Gastrocnemius medialis (tissue), 4 donors: Measurements from ENCODE around the gene ACAD10. TPM values are rescaled to one million over a fixed set of nuclear protein-coding genes. Genes with fewer than 3 reads are reported as not detected.

Experiments
- ATAC-seq, 2 donors: fragments of 150-250 bp; one replicate each; pipeline ENCODE4 v1.9.1; 2016
- DNase-seq, 2 donors: peaks; one replicate each; pipeline ENCODE4 v3.0.0-alpha.2; 2019
- H3K27ac ChIP-seq, 4 donors: fragments of 200-600 bp; sonication (generic); 1 replicate in 1 of 4; 2 replicates in 3 of 4; pipeline ENCODE4 v1.5.1; 2016 to 2018; ENCODE audit warnings: mild to moderate bottlenecking in 2 of 4, moderate library complexity in 1 of 4
- H3K27me3 ChIP-seq, 3 donors: fragments of 200-600 bp; sonication (generic) in 2 of 3; 1 replicate in 1 of 3; 2 replicates in 2 of 3; pipeline versions ENCODE4 v1.5.1 to v1.6.0; 2016 to 2019; ENCODE audit warnings: mild to moderate bottlenecking in 1 of 3, moderate library complexity in 1 of 3
- H3K36me3 ChIP-seq, 2 donors: fragments of 200-600 bp; sonication (generic) in 1 of 2; one replicate each; pipeline ENCODE4 v1.5.1; 2017 to 2018
- H3K4me1 ChIP-seq, 2 donors: fragments of 200-600 bp; sonication (generic) in 1 of 2; one replicate each; pipeline ENCODE4 v1.5.1; 2016 to 2017; ENCODE audit warnings: mild to moderate bottlenecking in 2 of 2
- H3K4me3 ChIP-seq, 4 donors: fragments of 200-600 bp; sonication (generic) in 3 of 4; 1 replicate in 1 of 4; 2 replicates in 3 of 4; pipeline ENCODE4 v1.5.1; 2016 to 2019; ENCODE audit warnings: mild to moderate bottlenecking in 2 of 4
- H3K9me3 ChIP-seq, 3 donors: fragments of 200-600 bp; sonication (generic) in 2 of 3; 1 replicate in 1 of 3; 2 replicates in 2 of 3; pipeline ENCODE4 v1.5.1; 2016 to 2019
- CTCF ChIP-seq, 5 experiments: fragments of 450-650 bp in 3 of 5; fragments of 200-600 bp in 2 of 5; sonication (generic) in 2 of 5; IDR thresholded peaks in 4 of 5; conservative IDR thresholded peaks in 1 of 5; 1 replicate in 4 of 5; 2 replicates in 1 of 5; pipeline ENCODE4 v1.5.1; 2016 to 2019; ENCODE audit warnings: antibody characterized with exemption in 5 of 5, mild to moderate bottlenecking in 3 of 5, moderate library complexity in 3 of 5
- POLR2A ChIP-seq, 2 donors: fragments of 450-650 bp; IDR thresholded peaks; one replicate each; pipeline ENCODE4 v1.6.1; 2017; ENCODE audit warnings: antibody characterized with exemption in 2 of 2, mild to moderate bottlenecking in 2 of 2, moderate library complexity in 2 of 2
- in situ Hi-C, 4 donors: fragments of 200-750 bp; cut with MboI; loops; one replicate each; pipeline versions ENCODE4 v1.15.0 to v1.8.0; 2017; ENCODE audit warnings: low sequenced_read_pairs in 4 of 4
- intact Hi-C: fragments of 100-400 bp; cut with DNase I; formaldehyde crosslinking; loops from one replicate; pipeline ENCODE4 v1.15.1; 2023; ENCODE audit warnings: low total_unique reads
- total RNA-seq, 4 donors: library from RNA; depleted of rRNA; stranded (reverse); fragments of >200 nt; gene quantifications; one replicate each; pipeline versions ENCODE4 v1.1.0 to v1.2.3, GENCODE V29; 2016

Gene ACAD10
- total RNA-seq, 4 donors from 2014 or later, result 8.3 to 12.6 (median 11.7) TPM

GRCh38 chr12:111798182-111798581 lies 112.3 kb downstream of the ACAD10 start:
- H3K4me3 ChIP-seq, result no peak overlapping the region
- in situ Hi-C loops (loop anchor here in 1 of 4 donors (5.0 kb wide), 1 partner anchor 41 kb away; no protein-coding TSS in a partner anchor), intact Hi-C loops (no loop called here)
- DNase-seq, result no peak
- H3K27ac ChIP-seq, result peak overlapping the region in 2 of 4 donors; percentile 27 to 36
- no peaks in the 10 kb centered on the region for H3K9me3 ChIP-seq
- H3K36me3 ChIP-seq, result peaks cover 0 to 74% of the 10 kb centered on the region in 2 donors
- no peaks in the 10 kb centered on the region for H3K27me3 ChIP-seq
- H3K4me1 ChIP-seq, result no peaks in the 10 kb centered on the region
- ATAC-seq, result no peak
- no peak for TF ChIP-seq CTCF (IDR thresholded peaks at IDR 0.05 in 4 of 5, conservative IDR thresholded peaks at IDR 0.05 in 1 of 5)
- no peak for TF ChIP-seq POLR2A (IDR thresholded peaks at IDR 0.05)

GRCh38 chr12:111799758-111800157 lies 113.9 kb downstream of the ACAD10 start:
- Histone ChIP-seq H3K4me1 (no peaks in the 10 kb centered on the region), H3K9me3 (no peaks in the 10 kb centered on the region), H3K27me3 (no peaks in the 10 kb centered on the region), H3K4me3 (no peak overlapping the region), H3K27ac (peak overlapping the region in 1 of 4 donors; percentile 13), H3K36me3 (peaks cover 0 to 61% of the 10 kb centered on the region in 2 donors)
- no peak for TF ChIP-seq CTCF (IDR thresholded peaks at IDR 0.05 in 4 of 5, conservative IDR thresholded peaks at IDR 0.05 in 1 of 5)
- no peak for TF ChIP-seq POLR2A (IDR thresholded peaks at IDR 0.05)
- intact Hi-C loops (no loop called here), in situ Hi-C loops (loop anchor here in 1 of 4 donors (5.0 kb wide), 1 partner anchor 42 kb away; no protein-coding TSS in a partner anchor)
- no peak for ATAC-seq
- DNase-seq, result no peak

- no peaks in the 10 kb centered on the region for H3K27me3 ChIP-seq
- H3K4me3 ChIP-seq, result no peak overlapping the region
- no peak for DNase-seq
- H3K9me3 ChIP-seq, result no peaks in the 10 kb centered on the region
- no peak for ATAC-seq
- TF ChIP-seq CTCF (IDR thresholded peaks at IDR 0.05 in 4 of 5, conservative IDR thresholded peaks at IDR 0.05 in 1 of 5), result no peak
- TF ChIP-seq POLR2A (IDR thresholded peaks at IDR 0.05), result no peak
- no peaks in the 10 kb centered on the region for H3K4me1 ChIP-seq
- H3K27ac ChIP-seq, result no peak overlapping the region
- intact Hi-C loops, result no loop called here
- in situ Hi-C loops, result no loop called here
- H3K36me3 ChIP-seq, result peaks cover 0 to 43% of the 10 kb centered on the region in 2 donors
Observed at GRCh38 chr12:111803038-111803626, 117.3 kb downstream of the ACAD10 start.

- no peak overlapping the region for H3K27ac ChIP-seq
- H3K9me3 ChIP-seq, result no peaks in the 10 kb centered on the region
- H3K4me3 ChIP-seq, result no peak overlapping the region
- peaks cover 0 to 40% of the 10 kb centered on the region in 2 donors for H3K36me3 ChIP-seq
- no peaks in the 10 kb centered on the region for H3K27me3 ChIP-seq
- no peaks in the 10 kb centered on the region for H3K4me1 ChIP-seq
- ATAC-seq (no peak), DNase-seq (no peak)
- in situ Hi-C loops (no loop called here), intact Hi-C loops (no loop called here)
- TF ChIP-seq POLR2A (IDR thresholded peaks at IDR 0.05), result no peak
- no peak for TF ChIP-seq CTCF (IDR thresholded peaks at IDR 0.05 in 4 of 5, conservative IDR thresholded peaks at IDR 0.05 in 1 of 5)
Observed at GRCh38 chr12:111803851-111804250, 118.0 kb downstream of the ACAD10 start.
